HAP-1 (cell line): ENCODE data around the gene NTM.

Experiments used
- DNase-seq, 2 experiments: peaks; one replicate each; pipeline ENCODE4 v3.0.0-alpha.2; 2016 to 2020; ENCODE audit warnings: low spot score in 2 of 2
- H3K27me3 ChIP-seq: fragments of 250-450 bp; sonication (Bioruptor Pico); 2 replicates; pipeline ENCODE4 v1.5.1; 2020; ENCODE audit warnings: low read depth, mild to moderate bottlenecking, moderate library complexity
- H3K36me3 ChIP-seq: fragments of 250-450 bp; sonication (Bioruptor Pico); replicated peaks from 2 replicates; pipeline ENCODE4 v1.5.1; 2020; ENCODE audit warnings: mild to moderate bottlenecking
- H3K4me1 ChIP-seq: fragments of 250-450 bp; sonication (Bioruptor Pico); 2 replicates; pipeline ENCODE4 v1.5.1; 2020; ENCODE audit warnings: mild to moderate bottlenecking
- H3K4me3 ChIP-seq: fragments of 250-450 bp; sonication (Bioruptor Pico); 2 replicates; pipeline ENCODE4 v1.5.1; 2020; ENCODE audit warnings: mild to moderate bottlenecking, moderate library complexity
- H3K9me3 ChIP-seq: fragments of 250-450 bp; sonication (Bioruptor Pico); 2 replicates; pipeline ENCODE4 v1.5.1; 2020; ENCODE audit warnings: mild to moderate bottlenecking, moderate library complexity
- in situ Hi-C: fragments of 300-500 bp; cut with MboI; formaldehyde crosslinking; loops from 3 replicates; pipeline ENCODE4 v1.14.3; 2020; ENCODE audit warnings: low sequenced_read_pairs, inconsistent platforms, mixed read lengths

Gene NTM

GRCh38 chr11:132147464-132147863 lies 777.0 kb downstream of the NTM start:
- DNase-seq: no peak
- Histone ChIP-seq H3K4me3 (no peak overlapping the region), H3K27me3 (no peaks in the 10 kb centered on the region), H3K36me3 (no peaks in the 10 kb centered on the region), H3K4me1 (no peaks in the 10 kb centered on the region), H3K9me3 (no peaks in the 10 kb centered on the region)
- in situ Hi-C loops: no loop called here

- Histone ChIP-seq H3K4me1 (no peaks in the 10 kb centered on the region), H3K36me3 (no peaks in the 10 kb centered on the region), H3K9me3 (no peaks in the 10 kb centered on the region), H3K4me3 (no peak overlapping the region), H3K27me3 (no peaks in the 10 kb centered on the region)
- in situ Hi-C loops: no loop called here
- DNase-seq: no peak
These were observed 784.4 kb downstream of the NTM start for GRCh38 chr11:132154781-132155180.

GRCh38 chr11:132158091-132158490 lies 787.7 kb downstream of the NTM start:
- no peak overlapping the region for H3K4me3 ChIP-seq
- no peaks in the 10 kb centered on the region for H3K27me3 ChIP-seq
- no peaks in the 10 kb centered on the region for H3K36me3 ChIP-seq
- in situ Hi-C loops: no loop called here
- no peaks in the 10 kb centered on the region for H3K9me3 ChIP-seq
- no peak for DNase-seq
- no peaks in the 10 kb centered on the region for H3K4me1 ChIP-seq

- H3K9me3 ChIP-seq: no peaks in the 10 kb centered on the region
- no peaks in the 10 kb centered on the region for H3K36me3 ChIP-seq
- in situ Hi-C loops: no loop called here
- DNase-seq: no peak
- no peaks in the 10 kb centered on the region for H3K27me3 ChIP-seq
- no peak overlapping the region for H3K4me3 ChIP-seq
- H3K4me1 ChIP-seq: no peaks in the 10 kb centered on the region
These were observed 788.3 kb downstream of the NTM start for GRCh38 chr11:132158696-132159095.

GRCh38 chr11:132161403-132162078 lies 791.1 kb downstream of the NTM start:
- no peaks in the 10 kb centered on the region; the same call in 1 of the 2 replicates for H3K9me3 ChIP-seq

GRCh38 chr11:132168344-132168981 lies 798.0 kb downstream of the NTM start:
- Histone ChIP-seq H3K4me3 (no peak overlapping the region), H3K9me3 (no peaks in the 10 kb centered on the region; the same call in 1 of the 2 replicates), H3K4me1 (no peaks in the 10 kb centered on the region), H3K36me3 (no peaks in the 10 kb centered on the region), H3K27me3 (no peaks in the 10 kb centered on the region)
- in situ Hi-C loops: no loop called here
- no peak for DNase-seq

More at GRCh38 chr11:132161403-132162078, 791.1 kb downstream of the NTM start:
- no peak for DNase-seq
- in situ Hi-C loops: no loop called here
- Histone ChIP-seq H3K4me1 (no peaks in the 10 kb centered on the region), H3K27me3 (no peaks in the 10 kb centered on the region), H3K36me3 (no peaks in the 10 kb centered on the region), H3K4me3 (no peak overlapping the region)

- in situ Hi-C loops: no loop called here
- H3K9me3 ChIP-seq: no peaks in the 10 kb centered on the region
- H3K36me3 ChIP-seq: no peaks in the 10 kb centered on the region
- no peaks in the 10 kb centered on the region for H3K27me3 ChIP-seq
- H3K4me1 ChIP-seq: no peaks in the 10 kb centered on the region
- H3K4me3 ChIP-seq: no peak overlapping the region
- DNase-seq: no peak
These were observed 800.6 kb downstream of the NTM start for GRCh38 chr11:132171031-132171430.

GRCh38 chr11:132174362-132175255 lies 804.2 kb downstream of the NTM start:
- no peak overlapping the region for H3K4me3 ChIP-seq
- H3K9me3 ChIP-seq: no peaks in the 10 kb centered on the region
- no peaks in the 10 kb centered on the region for H3K4me1 ChIP-seq
- H3K27me3 ChIP-seq: no peaks in the 10 kb centered on the region
- H3K36me3 ChIP-seq: no peaks in the 10 kb centered on the region
- DNase-seq: no peak
- in situ Hi-C loops: no loop called here

- no peak for DNase-seq
- Histone ChIP-seq H3K36me3 (no peaks in the 10 kb centered on the region), H3K4me3 (no peak overlapping the region), H3K9me3 (no peaks in the 10 kb centered on the region), H3K4me1 (no peaks in the 10 kb centered on the region), H3K27me3 (no peaks in the 10 kb centered on the region)
- in situ Hi-C loops: no loop called here
These were observed 806.7 kb downstream of the NTM start for GRCh38 chr11:132177106-132177505.

GRCh38 chr11:132184079-132184478 lies 813.7 kb downstream of the NTM start:
- DNase-seq: no peak
- Histone ChIP-seq H3K36me3 (no peaks in the 10 kb centered on the region), H3K27me3 (no peaks in the 10 kb centered on the region), H3K4me1 (no peaks in the 10 kb centered on the region), H3K4me3 (no peak overlapping the region), H3K9me3 (no peaks in the 10 kb centered on the region)
- in situ Hi-C loops: no loop called here

GRCh38 chr11:132185726-132186592 lies 815.5 kb downstream of the NTM start:
- Histone ChIP-seq H3K9me3 (no peaks in the 10 kb centered on the region), H3K4me1 (no peaks in the 10 kb centered on the region), H3K4me3 (no peak overlapping the region), H3K27me3 (no peaks in the 10 kb centered on the region), H3K36me3 (no peaks in the 10 kb centered on the region)
- DNase-seq: no peak
- in situ Hi-C loops: no loop called here

- DNase-seq: no peak
- Histone ChIP-seq H3K36me3 (no peaks in the 10 kb centered on the region), H3K4me1 (no peaks in the 10 kb centered on the region), H3K4me3 (no peak overlapping the region), H3K27me3 (no peaks in the 10 kb centered on the region), H3K9me3 (no peaks in the 10 kb centered on the region)
- in situ Hi-C loops: no loop called here
These were observed 816.3 kb downstream of the NTM start for GRCh38 chr11:132186699-132187098.

- peaks cover 3% of the 10 kb centered on the region; the same call in 1 of the 2 replicates for H3K9me3 ChIP-seq
- H3K27me3 ChIP-seq: no peaks in the 10 kb centered on the region
- no peaks in the 10 kb centered on the region for H3K4me1 ChIP-seq
- H3K36me3 ChIP-seq: no peaks in the 10 kb centered on the region
- H3K4me3 ChIP-seq: no peak overlapping the region
- no peak for DNase-seq
- in situ Hi-C loops: no loop called here
These were observed 817.0 kb downstream of the NTM start for GRCh38 chr11:132187386-132187785.
